Measurements from ENCODE around the gene DEPP1.

DEPP1 gene

DNA sequence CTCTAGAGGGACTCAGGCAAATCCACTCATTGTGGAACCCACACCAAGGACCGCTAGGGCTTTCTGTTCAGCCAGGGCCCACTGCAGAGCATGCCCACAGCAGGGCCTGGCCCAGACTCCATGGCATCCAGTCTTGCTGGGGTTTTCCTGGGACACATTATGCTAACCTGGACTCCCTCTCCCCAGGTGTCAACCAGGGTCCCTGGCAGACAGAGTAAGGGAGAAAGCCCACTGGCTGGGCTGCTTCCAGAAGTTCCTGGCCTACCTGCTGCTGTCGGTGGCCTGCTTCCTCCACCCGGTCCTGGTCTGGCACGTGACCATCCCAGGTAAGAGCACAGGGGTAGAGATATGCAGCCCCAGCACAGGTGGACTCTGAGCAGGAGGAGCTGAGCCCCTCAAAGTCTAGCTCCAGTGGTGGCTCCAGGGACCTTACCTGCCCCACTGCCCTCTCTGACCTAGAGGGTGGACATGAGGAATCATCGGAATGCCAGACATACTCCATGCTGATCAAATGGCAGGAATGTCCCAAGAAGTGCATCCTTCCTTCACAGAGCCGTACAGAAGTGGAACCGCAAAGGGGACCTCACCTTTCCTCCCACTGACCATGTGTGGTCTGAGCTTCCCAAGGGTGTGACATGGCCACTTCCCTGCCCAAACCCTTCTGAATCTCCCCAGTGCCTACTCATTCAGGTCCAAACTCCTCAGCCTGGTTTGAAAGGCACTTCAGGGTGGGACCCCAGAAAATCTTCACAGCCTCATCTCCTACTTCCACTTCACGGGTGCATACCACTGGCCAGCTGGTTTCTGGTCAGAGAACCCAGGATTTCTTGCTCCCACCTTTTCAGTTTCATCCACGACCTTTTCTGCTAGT lies 44.9 kb downstream of the DEPP1 start:
- no peak for DNase-seq (ENCODE audit: low read depth in 2 of 2)

DNA sequence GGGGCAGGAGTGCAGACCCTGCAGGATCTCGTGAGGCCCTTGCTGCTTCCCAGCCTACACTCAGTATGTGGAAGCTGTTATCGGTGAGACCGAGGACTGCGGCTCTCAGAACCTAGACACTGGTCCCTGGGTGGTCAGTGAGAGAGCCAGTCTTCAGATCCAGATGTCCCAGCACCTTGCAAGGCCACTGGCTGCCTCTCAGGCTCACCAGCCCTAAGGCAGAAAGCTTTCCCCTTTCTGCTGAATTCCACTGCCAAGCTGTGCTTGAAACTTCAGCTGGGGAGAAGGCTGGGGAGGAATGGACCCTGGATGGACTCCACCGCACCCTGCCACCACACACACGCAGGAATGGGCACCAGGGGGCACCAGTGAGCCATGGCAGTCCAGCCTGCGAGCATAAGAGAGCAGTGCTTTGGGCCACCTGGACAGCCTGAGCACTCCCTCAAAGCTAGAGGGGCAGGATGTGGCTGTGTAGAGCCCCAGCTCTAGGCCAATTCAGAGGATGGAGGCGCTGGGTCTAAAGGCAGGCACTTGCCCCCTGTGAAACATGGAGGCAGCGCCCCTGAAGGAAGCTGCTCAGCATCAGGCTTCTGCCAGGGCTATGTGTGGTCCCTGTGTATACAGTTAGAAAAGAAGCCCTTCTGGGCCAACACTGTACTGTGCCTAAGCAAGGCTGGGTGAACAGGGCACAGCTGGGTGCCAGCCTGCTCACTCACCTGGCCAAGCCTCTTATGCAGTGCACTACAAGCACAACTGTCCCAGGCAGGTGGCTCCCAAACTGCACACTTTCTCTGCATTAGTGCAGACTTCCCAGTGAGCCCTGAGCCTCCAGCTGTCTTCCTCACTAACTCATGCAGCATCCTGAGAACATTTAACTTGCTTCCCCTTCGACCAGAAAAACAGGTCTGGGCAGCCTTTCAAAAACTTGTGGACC lies 45.8 kb downstream of the DEPP1 start:
- DNase-seq (ENCODE audit: low read depth in 2 of 2), result peak; percentile 62 to 85

DNA sequence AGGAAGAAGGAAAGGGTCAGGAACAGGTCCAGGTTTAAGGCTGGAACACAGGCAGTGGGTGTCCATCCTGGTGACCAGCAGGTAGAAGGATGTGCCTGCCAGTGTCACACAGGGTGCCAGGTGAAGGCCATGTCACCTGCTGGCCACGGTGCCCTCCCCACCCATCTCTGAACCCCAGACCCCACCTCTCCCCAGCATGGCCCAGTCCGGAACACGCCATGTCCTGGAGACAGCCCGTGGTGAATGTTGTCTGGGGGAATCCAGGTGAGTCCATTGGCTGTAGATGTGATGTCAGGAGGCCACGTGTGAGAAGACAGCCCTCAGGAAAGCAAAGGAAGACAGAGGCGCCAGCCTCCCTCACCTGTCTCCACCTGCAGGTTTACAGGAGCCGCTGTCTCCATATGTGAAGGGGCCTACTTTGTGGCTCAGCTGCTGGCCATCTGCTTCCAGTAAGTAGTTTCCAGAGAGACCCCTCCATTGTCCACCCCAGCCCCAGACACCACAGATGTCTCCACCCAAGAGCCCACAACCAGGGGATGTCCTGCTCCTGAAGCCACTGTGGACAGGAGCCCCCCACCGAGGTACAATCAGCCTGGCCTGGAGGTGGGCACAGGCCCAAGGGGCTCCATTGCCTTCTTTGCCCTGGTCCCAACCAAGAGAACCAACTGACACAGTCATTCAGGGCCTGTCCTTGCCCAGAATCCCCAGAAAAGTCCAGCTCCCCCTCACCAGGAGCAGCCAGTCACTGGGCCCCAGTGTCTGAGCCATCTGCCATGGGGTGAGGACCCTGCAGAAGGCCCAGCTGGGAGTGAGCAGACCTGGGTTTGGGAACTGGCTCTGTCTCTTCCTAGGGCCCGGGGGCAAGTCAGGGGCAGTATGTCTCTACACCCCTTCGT lies 46.7 kb downstream of the DEPP1 start:
- DNase-seq (ENCODE audit: low read depth in 2 of 2), result no peak

GRCh38 chr10:44930904-44931620 lies 47.5 kb downstream of the DEPP1 start:
- DNase-seq (ENCODE audit: low read depth in 2 of 2), result no peak

GRCh38 chr10:44929356-44930255 lies 49.0 kb downstream of the DEPP1 start:
- no peak for DNase-seq (ENCODE audit: low read depth in 2 of 2)

DNA sequence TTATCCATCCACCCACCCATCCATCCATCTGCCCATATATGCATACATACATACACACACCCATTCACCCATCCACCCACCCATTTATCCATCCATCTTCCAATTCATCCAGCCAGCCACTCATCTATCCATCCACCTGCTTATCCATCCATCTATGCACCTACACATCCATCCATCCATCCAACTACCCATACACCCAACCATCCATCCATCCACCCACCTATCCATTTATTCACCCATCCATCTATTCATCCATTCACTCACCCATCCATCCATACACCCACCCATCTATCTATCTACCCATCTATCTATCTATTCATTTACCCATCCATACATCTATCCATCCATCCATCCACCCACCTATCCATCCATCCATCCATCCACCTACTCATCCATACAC lies 50.1 kb downstream of the DEPP1 start:
- no peak for DNase-seq (ENCODE audit: low read depth in 2 of 2)

DNA sequence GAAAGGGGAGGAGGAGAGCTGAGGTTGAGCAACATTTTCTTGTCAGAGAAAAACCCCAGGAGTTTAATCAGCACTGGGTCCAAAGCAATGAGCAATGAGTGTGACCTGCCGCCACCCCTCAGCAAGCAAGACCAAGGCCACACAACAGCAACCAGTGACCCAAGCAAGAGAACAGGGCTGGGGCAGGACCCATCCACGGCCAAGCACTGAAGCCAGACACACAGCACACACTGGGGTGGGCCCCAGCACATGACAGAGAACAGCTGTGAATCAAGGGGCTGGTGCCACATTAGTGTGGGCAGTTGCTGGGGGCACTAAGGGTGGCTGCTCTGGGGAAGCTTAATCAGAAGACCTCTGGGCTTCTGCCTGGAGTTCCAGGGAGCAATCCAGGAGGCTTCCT lies 51.3 kb downstream of the DEPP1 start:
- no peak for DNase-seq (ENCODE audit: low read depth in 2 of 2)

GRCh38 chr10:44926751-44927351 lies 51.8 kb downstream of the DEPP1 start:
- no peak for DNase-seq (ENCODE audit: low read depth in 2 of 2)

Data from stimulated activated CD4-positive, alpha-beta T cell treated with anti-CD3 and anti-CD28 coated beads, Interleukin-12 subunit alpha, Interleukin-12 subunit beta, amount 100 ng/mL, for 24 hours (primary cell).